ENCODE measurements around the gene CLSTN3. TPM values are rescaled to one million over a fixed set of nuclear protein-coding genes. Genes with fewer than 3 reads are reported as not detected.

Gene CLSTN3
- total and polyA plus RNA-seq, 2 of the 8 experiments (the other 6 are each of a cell fraction or from before 2014, with no cell fraction given): 20.4 to 26.3 TPM

- peak within 1 kb of the TSS; percentile 75 for H4K91ac ChIP-seq (replicated peaks; ENCODE audit: insufficient read length, low read length)
- 47% methylated on average over 16 of the region's 16 CpGs; no CpG with 5 or more reads in 1 of the 2 experiments for WGBS, 2 experiments (ENCODE audit: extremely low coverage in 1 of 2, insufficient coverage in 1 of 2, insufficient read length in 1 of 2, insufficient replicate concordance in 2 of 2, low coverage in 1 of 2, low lambda C conversion rate in 2 of 2, missing lambda C conversion rate in 1 of 2)
- no peak within 1 kb of the TSS for H3K27ac ChIP-seq (ENCODE audit: low read depth, low read length)
- H3K4me3 ChIP-seq (ENCODE audit: extremely low read depth in 1 of 4, insufficient read depth in 2 of 4, low read depth in 3 of 4, low read length in 4 of 4): peak within 1 kb of the TSS in 2 of 4 experiments; percentile 25 to 49; a peak in 2 of 8 replicates
- POLR2A ChIA-PET (ENCODE audit: partially characterized antibody): interaction anchor here (1.0 to 5.6 kb wide), 5 partner anchors 10 to 148 kb away, joined by 3 to 42 read pairs (median 12); partner anchors contain the start of genes C12orf57, C1RL, LPCAT3 and RNU7-1
- H3K4ac ChIP-seq (replicated peaks; ENCODE audit: insufficient read length, low read depth, low read length): peak within 1 kb of the TSS; percentile 61
- H3K9ac ChIP-seq (replicated peaks in 1 of 4; ENCODE audit: extremely low read depth in 1 of 4, low read depth in 3 of 4, low read length in 3 of 4): no peak within 1 kb of the TSS; a peak in 1 of 7 replicates
- H3K27me3 ChIP-seq (replicated peaks in 1 of 4; ENCODE audit: control insufficient read depth in 3 of 4, extremely low read depth in 1 of 4, insufficient read depth in 3 of 4, low read length in 3 of 4): no peaks in the 10 kb centered on the region; a peak in 1 of 7 replicates
- H3K79me2 ChIP-seq (ENCODE audit: control insufficient read depth in 1 of 2, insufficient read depth in 2 of 2, low read length in 2 of 2): no peaks in the 10 kb centered on the region
- no peak within 1 kb of the TSS for H4K5ac ChIP-seq (ENCODE audit: insufficient read length, low read depth, low read length)
- no peak within 1 kb of the TSS for H2BK120ac ChIP-seq (replicated peaks; ENCODE audit: low read depth, low read length)
- CTCF ChIA-PET (ENCODE audit: partially characterized antibody): interaction anchor here (0.6 to 4.0 kb wide), 18 partner anchors 9 to 129 kb away, joined by 3 to 34 read pairs (median 3); partner anchors contain the start of genes C1RL and LPCAT3
- peak within 1 kb of the TSS; percentile 99 for H2BK12ac ChIP-seq (ENCODE audit: low read depth, low read length)
- no peak within 1 kb of the TSS for H3K56ac ChIP-seq (replicated peaks; ENCODE audit: insufficient read length, low read depth, low read length)
- 0 out of 2 replicates have a peak within 1 kb of the TSS, but pooled peaks have one; percentile 65 for H2AK5ac ChIP-seq (ENCODE audit: low read depth, low read length)
- H3K14ac ChIP-seq (ENCODE audit: insufficient read length): no peak within 1 kb of the TSS
- H2AFZ ChIP-seq (ENCODE audit: low read length): peak within 1 kb of the TSS; percentile 87
- H3K4me2 ChIP-seq (ENCODE audit: insufficient read depth in 1 of 2, low read depth in 2 of 2, low read length in 2 of 2): peak within 1 kb of the TSS; percentile 58 to 84
- peaks cover 7 to 21% (median 16%) of the 10 kb centered on the region in 4 experiments for H3K4me1 ChIP-seq (replicated peaks in 1 of 4; ENCODE audit: control insufficient read depth in 3 of 4, insufficient read depth in 4 of 4, low read length in 3 of 4)
- H2BK20ac ChIP-seq (ENCODE audit: low read length): peak within 1 kb of the TSS; percentile 75
- H3K23ac ChIP-seq (ENCODE audit: insufficient read length): no peak within 1 kb of the TSS
- DNase-seq (ENCODE audit: low read depth in 1 of 2, low spot score in 2 of 2) (peak in 1 of 2 experiments; percentile 85), FAIRE-seq (peak; percentile 88)
- no peaks in the 10 kb centered on the region for H3K9me3 ChIP-seq (ENCODE audit: insufficient read depth in 2 of 2, low read depth in 1 of 2, low read length in 1 of 2)
- peak within 1 kb of the TSS; percentile 76; the same call in 1 of the 2 replicates for H2BK15ac ChIP-seq (ENCODE audit: low read length)
- H3K79me1 ChIP-seq (ENCODE audit: low read depth, low read length): no peaks in the 10 kb centered on the region
- peaks cover 0 to 1% of the 10 kb centered on the region in 2 experiments for H4K20me1 ChIP-seq (replicated peaks in 1 of 2; ENCODE audit: control insufficient read depth in 1 of 2, insufficient read depth in 2 of 2, low read length in 2 of 2)
- H3K36me3 ChIP-seq (ENCODE audit: control insufficient read depth in 2 of 4, insufficient read depth in 4 of 4, low read length in 3 of 4): no peaks in the 10 kb centered on the region
- H3K23me2 ChIP-seq (ENCODE audit: low read depth, low read length): peaks cover 1% of the 10 kb centered on the region; the same call in 1 of the 2 replicates
- H4K8ac ChIP-seq (ENCODE audit: extremely low read depth, insufficient read depth, low read length): peak within 1 kb of the TSS; percentile 66
- peak within 1 kb of the TSS; percentile 84; the same call in 1 of the 2 replicates for H3K18ac ChIP-seq (ENCODE audit: extremely low read depth, low read length)
- peak within 1 kb of the TSS; percentile 84; the same call in 1 of the 2 replicates for H2BK5ac ChIP-seq (ENCODE audit: low read depth, low read length)
- TF ChIP-seq ATF3 (IDR thresholded peaks at IDR 0.05; ENCODE audit: insufficient read depth, low read depth, low read length) (no peak), TEAD4 (IDR thresholded peaks at IDR 0.05; ENCODE audit: low read depth, low read length) (no peak), FOSL1 (IDR thresholded peaks at IDR 0.05; ENCODE audit: insufficient read depth, low read depth, low read length) (no peak), HDAC2 (IDR thresholded peaks at IDR 0.05; ENCODE audit: borderline replicate concordance in 1 of 2, low read depth in 2 of 2, low read length in 2 of 2) (no peak), RBBP5 (IDR thresholded peaks at IDR 0.05; ENCODE audit: borderline replicate concordance, low read depth, low read length) (no peak)
Observed at GRCh38 chr12:7092229-7092985, 37.8 kb upstream of the CLSTN3 start, which contains the start of gene C1R. Gene C1R, minus strand, starts transcription at chr12:7092445. Its CDS starts 57 bp downstream, at chr12:7092388.
